ENCODE data around the gene AQP9. TPM values are rescaled to one million over a fixed set of nuclear protein-coding genes. Genes with fewer than 3 reads are reported as not detected.

Gene AQP9
- total RNA-seq, 1 experiment from 2014 or later, result not detected

DNA sequence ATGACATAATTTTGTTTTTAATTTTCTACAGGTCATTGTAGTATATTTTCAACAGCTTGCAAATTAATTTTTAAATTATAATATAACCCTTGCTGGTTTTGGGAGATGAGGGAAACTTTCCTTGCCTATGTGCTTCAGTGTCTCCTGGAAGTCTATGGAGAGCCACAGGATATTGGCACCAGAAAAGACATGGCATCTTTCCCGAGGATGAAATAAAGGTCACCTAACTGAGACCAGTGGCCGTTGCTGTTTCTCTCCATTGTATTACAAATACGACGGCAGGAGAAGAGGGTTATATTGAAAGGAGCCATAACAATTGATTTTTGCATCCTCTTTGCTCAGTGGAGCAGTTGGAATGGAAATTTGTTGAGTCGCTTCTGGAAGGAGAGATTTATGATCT is 19.9 kb upstream of the AQP9 start:
- Histone ChIP-seq H3K4me1 (ENCODE audit: insufficient read depth, low read length, poor library complexity, severe bottlenecking) (no peaks in the 10 kb centered on the region), H3K4me3 (ENCODE audit: low read depth, low read length, poor library complexity, severe bottlenecking) (no peak overlapping the region), H3K27ac (ENCODE audit: low read depth, low read length, poor library complexity, severe bottlenecking) (no peak overlapping the region), H3K27me3 (replicated peaks; ENCODE audit: insufficient read depth, low read depth, low read length, poor library complexity) (no peaks in the 10 kb centered on the region), H3K36me3 (ENCODE audit: insufficient read depth, low read length, poor library complexity, severe bottlenecking) (no peaks in the 10 kb centered on the region), H3K9me3 (ENCODE audit: low read depth, low read length, poor library complexity, severe bottlenecking) (no peaks in the 10 kb centered on the region)
- no peak for DNase-seq (ENCODE audit: low spot score)
- no peak for TF ChIP-seq EZH2 (IDR thresholded peaks at IDR 0.05; ENCODE audit: borderline replicate concordance, low read depth, low read length, poor library complexity, severe bottlenecking)
- TF ChIP-seq, protein P1, sequence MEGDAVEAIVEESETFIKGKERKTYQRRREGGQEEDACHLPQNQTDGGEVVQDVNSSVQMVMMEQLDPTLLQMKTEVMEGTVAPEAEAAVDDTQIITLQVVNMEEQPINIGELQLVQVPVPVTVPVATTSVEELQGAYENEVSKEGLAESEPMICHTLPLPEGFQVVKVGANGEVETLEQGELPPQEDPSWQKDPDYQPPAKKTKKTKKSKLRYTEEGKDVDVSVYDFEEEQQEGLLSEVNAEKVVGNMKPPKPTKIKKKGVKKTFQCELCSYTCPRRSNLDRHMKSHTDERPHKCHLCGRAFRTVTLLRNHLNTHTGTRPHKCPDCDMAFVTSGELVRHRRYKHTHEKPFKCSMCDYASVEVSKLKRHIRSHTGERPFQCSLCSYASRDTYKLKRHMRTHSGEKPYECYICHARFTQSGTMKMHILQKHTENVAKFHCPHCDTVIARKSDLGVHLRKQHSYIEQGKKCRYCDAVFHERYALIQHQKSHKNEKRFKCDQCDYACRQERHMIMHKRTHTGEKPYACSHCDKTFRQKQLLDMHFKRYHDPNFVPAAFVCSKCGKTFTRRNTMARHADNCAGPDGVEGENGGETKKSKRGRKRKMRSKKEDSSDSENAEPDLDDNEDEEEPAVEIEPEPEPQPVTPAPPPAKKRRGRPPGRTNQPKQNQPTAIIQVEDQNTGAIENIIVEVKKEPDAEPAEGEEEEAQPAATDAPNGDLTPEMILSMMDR (conservative IDR thresholded peaks at IDR 0.05; ENCODE audit: low read depth, low read length), result no peak
- intact Hi-C loops (cut with micrococcal nuclease; ENCODE audit: unreplicated experiment), result no loop called here
- ChIA-PET POLR2A (ENCODE audit: low non-redundant PET) (no interaction called here), CTCF (no interaction called here)
- BruUV-seq (replicated peaks), result no TSS peak

DNA sequence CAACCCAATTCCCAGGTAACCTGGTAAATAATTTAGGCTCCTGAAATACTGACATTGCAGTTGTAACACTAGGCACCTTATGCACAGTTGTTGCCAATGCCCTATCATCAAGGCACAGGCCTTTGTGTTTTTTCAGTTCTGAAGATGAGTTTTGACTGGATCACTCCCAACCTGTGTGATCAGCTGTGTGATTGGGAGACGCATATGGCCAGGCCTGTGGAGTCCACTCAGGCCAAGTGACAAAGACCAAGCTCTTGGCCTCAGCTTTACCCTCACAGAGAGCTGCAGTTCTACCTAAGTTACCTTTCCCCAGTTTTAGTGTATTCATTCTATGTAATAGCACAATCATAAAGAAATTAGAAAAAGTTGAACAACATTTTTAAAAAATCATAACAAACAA is 19.2 kb upstream of the AQP9 start:
- H3K27ac ChIP-seq (ENCODE audit: low read depth, low read length, poor library complexity, severe bottlenecking), result no peak overlapping the region
- POLR2A ChIA-PET (ENCODE audit: low non-redundant PET), result no interaction called here
- H3K4me1 ChIP-seq (ENCODE audit: insufficient read depth, low read length, poor library complexity, severe bottlenecking), result no peaks in the 10 kb centered on the region
- no peaks in the 10 kb centered on the region for H3K9me3 ChIP-seq (ENCODE audit: low read depth, low read length, poor library complexity, severe bottlenecking)
- no TSS peak for BruUV-seq (replicated peaks)
- H3K36me3 ChIP-seq (ENCODE audit: insufficient read depth, low read length, poor library complexity, severe bottlenecking), result no peaks in the 10 kb centered on the region
- DNase-seq (ENCODE audit: low spot score), result no peak
- no peaks in the 10 kb centered on the region for H3K27me3 ChIP-seq (replicated peaks; ENCODE audit: insufficient read depth, low read depth, low read length, poor library complexity)
- CTCF ChIA-PET, result no interaction called here
- no peak overlapping the region for H3K4me3 ChIP-seq (ENCODE audit: low read depth, low read length, poor library complexity, severe bottlenecking)
- TF ChIP-seq, protein P1 (conservative IDR thresholded peaks at IDR 0.05; ENCODE audit: low read depth, low read length), result no peak
- TF ChIP-seq EZH2 (IDR thresholded peaks at IDR 0.05; ENCODE audit: borderline replicate concordance, low read depth, low read length, poor library complexity, severe bottlenecking), result no peak
- intact Hi-C loops (cut with micrococcal nuclease; ENCODE audit: unreplicated experiment), result no loop called here

DNA sequence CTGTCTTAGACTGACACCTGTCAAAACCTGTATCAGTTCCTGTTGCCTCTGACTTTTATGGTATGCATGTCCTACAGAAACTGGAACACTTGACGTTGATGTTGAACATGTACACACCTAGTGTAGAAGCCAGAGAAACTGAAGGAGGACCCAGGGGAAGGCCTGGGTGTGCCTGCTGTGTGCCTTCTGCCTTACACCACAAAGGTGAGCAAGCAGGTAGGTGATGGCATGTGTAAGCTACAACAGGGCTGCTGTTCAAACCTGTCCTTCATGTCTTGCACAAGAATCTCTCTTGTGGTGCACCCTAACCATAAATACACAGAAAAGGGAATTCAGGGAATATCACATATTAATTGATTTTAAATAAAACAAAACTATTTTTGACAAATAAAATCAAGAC is 13.6 kb upstream of the AQP9 start:
- no peaks in the 10 kb centered on the region for H3K4me1 ChIP-seq (ENCODE audit: insufficient read depth, low read length, poor library complexity, severe bottlenecking)
- H3K4me3 ChIP-seq (ENCODE audit: low read depth, low read length, poor library complexity, severe bottlenecking), result no peak overlapping the region
- no TSS peak for BruUV-seq (replicated peaks)
- H3K36me3 ChIP-seq (ENCODE audit: insufficient read depth, low read length, poor library complexity, severe bottlenecking), result no peaks in the 10 kb centered on the region
- H3K27me3 ChIP-seq (replicated peaks; ENCODE audit: insufficient read depth, low read depth, low read length, poor library complexity), result no peaks in the 10 kb centered on the region
- no peak overlapping the region for H3K27ac ChIP-seq (ENCODE audit: low read depth, low read length, poor library complexity, severe bottlenecking)
- H3K9me3 ChIP-seq (ENCODE audit: low read depth, low read length, poor library complexity, severe bottlenecking), result no peaks in the 10 kb centered on the region
- TF ChIP-seq EZH2 (IDR thresholded peaks at IDR 0.05; ENCODE audit: borderline replicate concordance, low read depth, low read length, poor library complexity, severe bottlenecking), result no peak
- TF ChIP-seq, protein P1 (conservative IDR thresholded peaks at IDR 0.05; ENCODE audit: low read depth, low read length), result no peak
- DNase-seq (ENCODE audit: low spot score), result no peak
- CTCF ChIA-PET, result no interaction called here
- POLR2A ChIA-PET (ENCODE audit: low non-redundant PET), result no interaction called here
- intact Hi-C loops (cut with micrococcal nuclease; ENCODE audit: unreplicated experiment), result no loop called here
